RWPE1 (cell line): Measurements from ENCODE around the gene ASTN2.

ENCODE experiments used
- CTCF ChIA-PET: fragments of 350-600 bp; sonication (Branson Sonifier 250); formaldehyde crosslinking; extraction: SDS; loops from one replicate; lab custom pipeline; 2021; lab: Yijun Ruan, JAX
- POLR2A ChIA-PET: fragments of 400-600 bp; formaldehyde crosslinking; extraction: SDS; loops from one replicate; lab custom pipeline; 2020; ENCODE audit warnings: antibody characterized with exemption; ENCODE audit not compliant: low non-redundant PET; lab: Yijun Ruan, JAX
- DNase-seq: peaks from one replicate; pipeline ENCODE4 v3.0.0; 2012; ENCODE audit warnings: low spot score
- H3K27ac ChIP-seq: fragments of 450-650 bp; 2 replicates; pipeline ENCODE4 v1.5.1; 2017
- CTCF ChIP-seq: fragments of 450-650 bp; conservative IDR thresholded peaks from 2 replicates; pipeline ENCODE4 v1.5.1; 2017; ENCODE audit warnings: low read depth, mild to moderate bottlenecking

Gene ASTN2

GRCh38 chr9:116777116-116777515, 637.7 kb downstream of the ASTN2 start:
- no peak for TF ChIP-seq CTCF
- DNase-seq, result no peak
- ChIA-PET CTCF (no interaction called here), POLR2A (no interaction called here)
- H3K27ac ChIP-seq, result no peak overlapping the region

- ChIA-PET POLR2A (no interaction called here), CTCF (interaction anchor here (0.6 kb wide), 1 partner anchor 81 kb away, joined by 3 read pairs; no protein-coding TSS in a partner anchor)
- no peak for DNase-seq
- no peak overlapping the region for H3K27ac ChIP-seq
- no peak for TF ChIP-seq CTCF
Measured at GRCh38 chr9:116774421-116775180, 640.3 kb downstream of the ASTN2 start.

GRCh38 chr9:116767219-116767618, 647.6 kb downstream of the ASTN2 start:
- no peak for TF ChIP-seq CTCF
- POLR2A ChIA-PET, result no interaction called here
- H3K27ac ChIP-seq, result no peak overlapping the region
- no peak for DNase-seq
- CTCF ChIA-PET, result interaction anchor here (0.5 to 0.7 kb wide), 2 partner anchors 56 to 87 kb away, joined by 3 to 4 read pairs; no protein-coding TSS in a partner anchor

GRCh38 chr9:116765011-116765410, 649.8 kb downstream of the ASTN2 start:
- DNase-seq, result no peak
- TF ChIP-seq CTCF, result no peak
- no peak overlapping the region for H3K27ac ChIP-seq
- CTCF ChIA-PET, result interaction anchor here (0.7 kb wide), 2 partner anchors 56 to 1057 kb away, joined by 3 read pairs; no protein-coding TSS in a partner anchor
- POLR2A ChIA-PET, result no interaction called here

- H3K27ac ChIP-seq, result no peak overlapping the region
- POLR2A ChIA-PET, result no interaction called here
- DNase-seq, result no peak
- CTCF ChIA-PET, result no interaction called here
- TF ChIP-seq CTCF, result no peak
Measured at GRCh38 chr9:116763770-116764169, 651.1 kb downstream of the ASTN2 start.

GRCh38 chr9:116760636-116761035, 654.2 kb downstream of the ASTN2 start:
- H3K27ac ChIP-seq, result no peak overlapping the region
- ChIA-PET CTCF (no interaction called here), POLR2A (no interaction called here)
- TF ChIP-seq CTCF, result no peak
- DNase-seq, result no peak
